ENCODE measurements around the gene CMTM1.
"Not testable (repeated sequence)": the region's sequence is repeated elsewhere in the genome, so short reads cannot be mapped to it uniquely, and the experiment has no call there.

Gene CMTM1

DNA sequence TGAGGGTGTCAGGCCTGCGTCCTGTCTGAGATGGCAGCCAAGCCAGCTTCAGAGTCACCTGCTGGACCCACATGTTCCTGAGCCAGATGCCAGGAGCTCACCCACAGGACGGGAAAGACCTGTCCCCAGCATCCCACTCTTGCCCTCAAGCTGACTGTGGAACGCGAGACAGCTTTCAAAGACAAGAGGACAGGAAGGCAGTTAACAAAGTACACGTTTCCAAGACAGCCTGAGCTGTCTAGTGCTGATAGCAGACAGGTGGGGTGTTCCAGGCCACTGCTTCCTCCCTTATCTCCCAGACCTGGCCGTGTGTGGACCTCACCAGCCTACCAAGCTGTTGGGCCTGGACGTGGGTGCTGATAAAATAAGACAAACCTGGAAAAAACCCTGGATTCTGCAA, 51.5 kb downstream of the CMTM1 start:
- no peak for DNase-seq

GRCh38 chr16:66618588-66619375, 52.5 kb downstream of the CMTM1 start:
- DNase-seq: no peak

- DNase-seq: no peak
Measured at GRCh38 chr16:66619534-66620428, 53.5 kb downstream of the CMTM1 start.

- DNase-seq: no peak
Measured at GRCh38 chr16:66620429-66620795, 54.2 kb downstream of the CMTM1 start.

DNA sequence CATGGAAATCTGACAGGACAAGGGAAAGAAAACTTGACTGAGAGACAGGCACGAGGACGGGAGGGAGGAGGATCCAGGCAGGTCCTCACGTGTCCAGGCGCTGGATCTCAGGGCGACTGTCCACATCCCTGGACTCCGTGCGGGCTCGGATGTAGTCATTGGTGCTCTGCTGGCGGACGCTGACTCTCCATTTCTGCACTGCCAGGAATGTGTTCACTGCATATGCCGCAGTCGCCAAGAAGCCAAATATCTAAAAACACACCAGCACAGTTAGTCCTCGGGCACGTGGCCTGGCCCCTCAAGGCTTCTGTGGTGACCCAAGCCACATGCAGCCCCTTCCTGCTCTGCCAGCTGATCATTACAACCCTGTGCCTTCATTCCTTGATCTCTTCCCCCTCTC, 55.7 kb downstream of the CMTM1 start:
- DNase-seq: no peak

DNA sequence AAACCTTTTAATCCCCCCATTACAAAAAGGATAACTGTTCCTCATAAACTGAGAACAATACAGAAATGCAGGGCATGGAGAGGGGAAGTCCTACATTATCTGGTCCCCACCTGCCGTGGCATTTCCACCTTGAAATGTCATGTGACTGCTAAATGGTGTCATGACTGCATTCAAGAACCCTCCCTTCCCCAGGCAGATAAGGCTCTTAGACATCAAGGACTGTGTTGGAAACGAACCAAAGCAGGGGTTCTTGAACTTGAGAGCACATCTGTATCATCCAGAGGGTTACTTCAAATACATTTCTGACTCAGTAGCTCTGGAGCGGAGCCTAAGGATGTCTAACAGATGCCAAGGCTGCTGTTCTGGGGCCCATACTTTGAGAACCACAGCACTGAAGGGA, 56.6 kb downstream of the CMTM1 start:
- DNase-seq: no peak

DNA sequence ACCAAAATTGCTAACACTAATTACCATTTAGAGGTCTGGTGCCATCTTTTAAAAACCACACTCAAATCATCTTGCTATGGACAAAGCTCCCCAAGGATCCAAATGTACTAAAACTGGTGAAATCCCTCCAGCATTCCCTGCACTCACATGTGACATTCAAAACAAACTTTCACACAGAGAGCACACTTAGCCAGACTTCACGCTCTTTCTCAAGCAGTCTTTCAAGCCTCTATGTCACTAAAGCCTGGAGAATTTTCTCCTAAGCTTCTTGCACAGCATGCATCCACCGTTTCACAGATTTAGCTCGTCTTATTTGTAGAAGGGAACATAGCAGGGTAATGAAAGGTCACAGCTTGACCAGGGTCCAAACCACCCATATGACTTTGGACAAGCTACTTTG, 57.5 kb downstream of the CMTM1 start:
- DNase-seq: no peak

DNA sequence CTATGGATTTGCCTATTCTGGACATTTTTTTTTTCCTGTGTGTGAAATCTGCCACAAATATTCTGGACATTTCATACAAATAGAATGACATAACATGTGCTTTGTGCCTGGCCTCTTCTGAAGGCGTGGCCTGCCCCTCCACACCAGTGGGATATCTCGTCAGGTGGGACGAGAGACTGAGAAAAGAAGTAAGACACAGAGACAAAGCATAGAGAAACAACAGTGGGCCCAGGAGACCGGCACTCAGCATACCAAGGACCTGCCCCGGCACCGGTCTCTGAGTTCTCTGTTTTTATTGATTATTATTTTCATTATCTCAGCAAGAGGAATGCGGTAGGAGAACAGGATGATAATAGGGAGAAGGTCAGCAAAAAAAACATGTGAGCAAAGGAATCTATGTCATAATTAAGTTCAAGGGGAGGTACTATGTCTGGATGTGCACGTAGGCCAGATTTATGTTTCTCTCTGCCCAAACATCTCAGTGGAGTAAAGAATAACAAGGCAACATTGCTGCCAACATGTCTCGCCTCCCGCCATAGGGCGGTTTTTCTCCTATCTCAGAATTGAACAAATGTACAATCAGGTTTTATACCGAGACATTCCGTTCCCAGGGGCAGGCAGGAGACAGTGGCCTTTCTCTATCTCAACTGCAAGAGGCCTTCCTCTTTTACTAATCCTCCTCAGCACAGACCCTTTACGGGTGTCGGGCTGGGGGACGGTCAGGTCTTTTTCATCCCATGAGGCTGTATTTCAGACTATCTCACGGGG, 61.6 kb downstream of the CMTM1 start:
- not testable (repeated sequence) for DNase-seq
